Left ventricle myocardium inferior (tissue), 1 donor: ENCODE results near the gene TEX9. TPM values are rescaled to one million over a fixed set of nuclear protein-coding genes. Genes with fewer than 3 reads are reported as not detected.

Experiments used
- DNase-seq: peaks from one replicate; pipeline ENCODE4 v3.0.0-alpha.2; 2020
- H3K27ac ChIP-seq: fragments of 200-600 bp; replicated peaks from 2 replicates; pipeline ENCODE4 v1.8.0; 2021
- H3K27me3 ChIP-seq: fragments of 200-600 bp; 2 replicates; pipeline ENCODE4 v1.8.0; 2021; ENCODE audit warnings: low read depth
- H3K36me3 ChIP-seq: fragments of 200-600 bp; 2 replicates; pipeline ENCODE4 v1.8.0; 2021
- H3K4me1 ChIP-seq: fragments of 200-600 bp; 2 replicates; pipeline ENCODE4 v1.8.0; 2021
- H3K4me3 ChIP-seq: fragments of 200-600 bp; 2 replicates; pipeline ENCODE4 v1.8.0; 2021; ENCODE audit warnings: mild to moderate bottlenecking, moderate library complexity
- H3K9me3 ChIP-seq: fragments of 200-600 bp; replicated peaks from 2 replicates; pipeline ENCODE4 v1.8.0; 2021
- intact Hi-C: fragments of 100-400 bp; cut with micrococcal nuclease; formaldehyde crosslinking; loops from one replicate; pipeline ENCODE4 v1.11.0; 2022
- total RNA-seq: library from RNA; stranded (reverse); fragmentation: NEBNext Ultra II Directional; extraction: Animal tissue kit (Norgen Biotek cat#: 25700); gene quantifications from one replicate; pipeline ENCODE4 v1.2.1, GENCODE V29; 2021
- TF ChIP-seq, protein P1 (sequence below): fragments of 200-600 bp; IDR thresholded peaks from 2 replicates; pipeline ENCODE4 v1.8.0; 2021; ENCODE audit warnings: antibody characterized with exemption, mild to moderate bottlenecking, borderline replicate concordance
- donor health status: DM: no; HTN: yes; CAD: no; lungs with severe emphysema.

Gene TEX9
- total RNA-seq, 1 donor from 2014 or later, result 0.77 TPM

DNA sequence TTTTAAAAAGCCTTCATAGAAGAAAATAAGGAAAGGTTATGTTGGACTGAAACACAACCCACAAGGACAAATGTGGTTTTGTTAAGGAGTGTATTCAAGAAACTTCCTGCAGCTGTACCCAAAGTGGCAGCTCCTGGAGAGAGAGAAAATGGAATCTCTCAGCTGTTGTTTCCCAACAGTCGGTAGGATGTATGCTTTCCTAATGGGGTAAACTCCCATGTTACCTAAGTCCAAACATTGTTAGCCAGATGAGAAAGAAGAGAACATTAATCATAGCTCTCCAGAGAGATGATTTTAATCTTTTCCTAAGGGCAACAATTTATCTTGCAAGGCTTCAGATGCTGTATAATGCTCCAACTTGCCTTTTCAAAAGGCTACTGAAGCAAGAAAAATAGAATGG is 22.6 kb upstream of the TEX9 start:
- TF ChIP-seq, protein P1, sequence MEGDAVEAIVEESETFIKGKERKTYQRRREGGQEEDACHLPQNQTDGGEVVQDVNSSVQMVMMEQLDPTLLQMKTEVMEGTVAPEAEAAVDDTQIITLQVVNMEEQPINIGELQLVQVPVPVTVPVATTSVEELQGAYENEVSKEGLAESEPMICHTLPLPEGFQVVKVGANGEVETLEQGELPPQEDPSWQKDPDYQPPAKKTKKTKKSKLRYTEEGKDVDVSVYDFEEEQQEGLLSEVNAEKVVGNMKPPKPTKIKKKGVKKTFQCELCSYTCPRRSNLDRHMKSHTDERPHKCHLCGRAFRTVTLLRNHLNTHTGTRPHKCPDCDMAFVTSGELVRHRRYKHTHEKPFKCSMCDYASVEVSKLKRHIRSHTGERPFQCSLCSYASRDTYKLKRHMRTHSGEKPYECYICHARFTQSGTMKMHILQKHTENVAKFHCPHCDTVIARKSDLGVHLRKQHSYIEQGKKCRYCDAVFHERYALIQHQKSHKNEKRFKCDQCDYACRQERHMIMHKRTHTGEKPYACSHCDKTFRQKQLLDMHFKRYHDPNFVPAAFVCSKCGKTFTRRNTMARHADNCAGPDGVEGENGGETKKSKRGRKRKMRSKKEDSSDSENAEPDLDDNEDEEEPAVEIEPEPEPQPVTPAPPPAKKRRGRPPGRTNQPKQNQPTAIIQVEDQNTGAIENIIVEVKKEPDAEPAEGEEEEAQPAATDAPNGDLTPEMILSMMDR, result no peak
- intact Hi-C loops, result no loop called here
- Histone ChIP-seq H3K27me3 (no peaks in the 10 kb centered on the region), H3K4me3 (no peak overlapping the region), H3K4me1 (no peaks in the 10 kb centered on the region), H3K36me3 (no peaks in the 10 kb centered on the region), H3K9me3 (no peaks in the 10 kb centered on the region), H3K27ac (no peak overlapping the region)
- DNase-seq, result no peak

DNA sequence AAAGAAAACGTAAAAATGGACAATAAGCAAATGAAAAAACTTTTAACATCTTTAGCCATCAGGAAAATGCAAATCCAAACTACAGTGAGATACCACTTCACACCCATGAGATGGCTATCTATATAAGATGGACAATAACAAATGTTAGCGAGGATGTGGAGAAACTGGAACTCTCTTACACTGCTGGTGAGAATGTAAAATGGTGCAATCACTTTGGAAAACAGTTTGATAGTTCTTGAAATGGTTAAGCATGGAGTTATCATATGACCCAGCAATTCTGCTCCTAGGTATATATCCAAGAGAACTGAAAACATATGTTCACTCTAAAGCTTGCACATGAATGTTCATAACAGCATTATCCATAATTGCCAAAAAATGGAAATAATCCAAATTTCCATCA is 21.3 kb upstream of the TEX9 start:
- Histone ChIP-seq H3K4me3 (no peak overlapping the region), H3K27ac (no peak overlapping the region), H3K4me1 (no peaks in the 10 kb centered on the region), H3K36me3 (no peaks in the 10 kb centered on the region), H3K27me3 (no peaks in the 10 kb centered on the region), H3K9me3 (no peaks in the 10 kb centered on the region)
- DNase-seq, result no peak
- intact Hi-C loops, result no loop called here
- TF ChIP-seq, protein P1, result no peak

DNA sequence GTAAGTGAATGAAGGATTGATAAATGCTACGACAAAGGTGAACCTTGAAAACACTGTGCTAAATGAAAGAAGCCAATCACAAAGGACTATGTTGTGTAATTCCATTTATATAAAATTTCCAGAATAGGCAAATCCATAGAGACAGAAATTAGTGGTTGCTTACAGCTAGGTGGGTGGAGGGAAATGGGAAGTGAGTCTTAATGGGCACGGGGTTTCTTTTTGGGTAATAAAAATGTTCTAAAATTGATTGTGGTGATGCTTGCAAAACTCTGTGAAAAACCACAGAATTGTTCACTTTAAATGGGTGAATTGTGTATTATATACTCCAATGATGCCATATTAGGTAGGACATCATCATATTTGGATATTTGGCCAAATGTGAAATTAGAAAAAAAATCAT is 20.9 kb upstream of the TEX9 start:
- H3K27me3 ChIP-seq, result no peaks in the 10 kb centered on the region
- intact Hi-C loops, result no loop called here

DNA sequence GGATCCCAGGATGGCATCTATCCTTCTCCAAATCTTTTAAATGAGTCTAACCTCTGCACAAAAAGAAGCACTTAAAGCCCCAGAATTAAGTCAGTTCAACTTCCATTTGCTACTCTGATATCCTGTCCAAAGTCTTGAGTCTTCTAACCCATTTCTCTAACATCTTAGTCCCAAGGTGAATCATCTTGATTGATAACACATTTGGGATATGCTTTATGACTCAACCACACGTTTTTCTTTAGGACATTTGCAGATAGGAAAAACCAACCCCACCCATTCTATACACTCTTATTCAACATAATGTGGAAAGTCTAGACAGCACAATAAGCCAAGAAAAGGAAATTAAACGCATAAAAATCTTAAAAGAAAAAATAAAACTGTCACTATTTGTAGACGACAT is 18.8 kb upstream of the TEX9 start:
- Histone ChIP-seq H3K9me3 (no peaks in the 10 kb centered on the region), H3K27ac (no peak overlapping the region), H3K27me3 (no peaks in the 10 kb centered on the region), H3K4me3 (no peak overlapping the region), H3K4me1 (no peaks in the 10 kb centered on the region), H3K36me3 (no peaks in the 10 kb centered on the region)
- no peak for DNase-seq
- intact Hi-C loops, result no loop called here
- TF ChIP-seq, protein P1, result no peak

More for the DNA sequence above, 20.9 kb upstream of the TEX9 start:
- H3K4me3 ChIP-seq, result no peak overlapping the region
- DNase-seq, result no peak
- H3K27ac ChIP-seq, result no peak overlapping the region
- TF ChIP-seq, protein P1, result no peak
- H3K4me1 ChIP-seq, result no peaks in the 10 kb centered on the region
- H3K9me3 ChIP-seq, result no peaks in the 10 kb centered on the region
- H3K36me3 ChIP-seq, result no peaks in the 10 kb centered on the region

DNA sequence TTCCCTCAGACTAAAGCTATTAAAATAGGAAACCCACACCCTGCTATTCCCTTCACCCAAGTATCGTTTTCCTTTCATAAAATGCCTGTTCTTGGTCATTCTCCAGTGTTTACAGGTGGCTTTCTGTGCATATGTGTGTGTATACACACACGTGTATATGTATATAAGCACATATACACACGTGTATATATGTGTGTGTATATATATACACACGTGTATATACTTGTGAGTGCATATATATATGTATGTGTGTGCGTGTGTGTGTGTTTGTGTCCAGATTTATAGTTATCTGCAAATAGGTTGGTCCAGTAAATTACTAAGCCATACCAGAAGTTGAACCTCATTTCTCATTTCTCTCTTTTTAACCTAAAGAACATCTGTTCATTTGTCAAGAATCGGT is 15.7 kb upstream of the TEX9 start:
- Histone ChIP-seq H3K27ac (no peak overlapping the region), H3K4me3 (no peak overlapping the region), H3K27me3 (no peaks in the 10 kb centered on the region), H3K9me3 (no peaks in the 10 kb centered on the region), H3K4me1 (no peaks in the 10 kb centered on the region), H3K36me3 (no peaks in the 10 kb centered on the region)
- intact Hi-C loops, result no loop called here
- TF ChIP-seq, protein P1, result no peak
- no peak for DNase-seq

DNA sequence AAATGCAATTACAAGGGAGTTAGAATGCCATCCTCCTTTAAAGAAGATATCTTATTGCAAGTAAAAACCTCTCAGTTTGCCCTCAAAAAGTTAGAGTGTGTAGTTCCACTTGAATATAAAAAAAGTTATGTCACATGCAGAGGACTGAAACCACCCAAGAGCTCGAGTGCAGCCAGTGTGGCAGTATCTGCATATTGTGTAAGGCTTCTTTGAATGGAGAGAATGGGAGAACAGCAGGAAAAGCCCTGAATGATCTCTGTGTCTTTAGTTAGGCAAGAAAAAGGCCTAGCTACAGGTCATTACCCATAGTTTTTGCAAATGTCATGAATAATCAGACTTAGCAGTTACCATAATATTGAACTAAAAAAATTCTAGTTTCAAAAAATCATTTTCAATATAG is 13.9 kb upstream of the TEX9 start:
- Histone ChIP-seq H3K4me1 (no peaks in the 10 kb centered on the region), H3K36me3 (no peaks in the 10 kb centered on the region), H3K4me3 (no peak overlapping the region), H3K27me3 (no peaks in the 10 kb centered on the region), H3K27ac (no peak overlapping the region), H3K9me3 (no peaks in the 10 kb centered on the region)
- intact Hi-C loops, result no loop called here
- TF ChIP-seq, protein P1, result no peak
- no peak for DNase-seq
